DMS153 treated with DMSO at 0.1 percent for 48 hours (cell line): ENCODE measurements around the gene SSBP3.
"Not testable (repeated sequence)": the region's sequence is repeated elsewhere in the genome, so short reads cannot be mapped to it uniquely, and the experiment has no call there.

ENCODE experiments used
- DNase-seq: peaks from one replicate; lab custom pipeline; 2025; ENCODE audit not compliant: unreplicated experiment; lab: John Stamatoyannopoulos, UW

Gene SSBP3

GRCh38 chr1:54394104-54394503 lies 12.1 kb downstream of the SSBP3 start:
- no peak for DNase-seq

GRCh38 chr1:54392401-54392800 lies 13.8 kb downstream of the SSBP3 start:
- DNase-seq: no peak

- no peak for DNase-seq
Measured at GRCh38 chr1:54391450-54392209, 14.6 kb downstream of the SSBP3 start.

GRCh38 chr1:54390655-54391054 lies 15.5 kb downstream of the SSBP3 start:
- DNase-seq: no peak

- DNase-seq: not testable (repeated sequence)
Measured at GRCh38 chr1:54389608-54390007, 16.6 kb downstream of the SSBP3 start.

GRCh38 chr1:54387419-54387818 lies 18.8 kb downstream of the SSBP3 start:
- DNase-seq: no peak

GRCh38 chr1:54385727-54386022 lies 20.5 kb downstream of the SSBP3 start:
- DNase-seq: no peak

- DNase-seq: no peak
Measured at GRCh38 chr1:54384918-54385726, 21.1 kb downstream of the SSBP3 start.

GRCh38 chr1:54384471-54384870 lies 21.7 kb downstream of the SSBP3 start:
- DNase-seq: no peak

GRCh38 chr1:54381524-54381923 lies 24.7 kb downstream of the SSBP3 start:
- no peak for DNase-seq

GRCh38 chr1:54380290-54380882 lies 25.8 kb downstream of the SSBP3 start:
- no peak for DNase-seq

- no peak for DNase-seq
Measured at GRCh38 chr1:54379555-54380289, 26.5 kb downstream of the SSBP3 start.

GRCh38 chr1:54378874-54379554 lies 27.2 kb downstream of the SSBP3 start:
- DNase-seq: no peak

- DNase-seq: no peak
Measured at GRCh38 chr1:54378157-54378873, 27.9 kb downstream of the SSBP3 start.

GRCh38 chr1:54377040-54377691 lies 29.0 kb downstream of the SSBP3 start:
- DNase-seq: no peak

GRCh38 chr1:54376430-54377039 lies 29.7 kb downstream of the SSBP3 start:
- no peak for DNase-seq

- DNase-seq: no peak
Measured at GRCh38 chr1:54375712-54376429, 30.3 kb downstream of the SSBP3 start.

GRCh38 chr1:54375298-54375697 lies 30.9 kb downstream of the SSBP3 start:
- DNase-seq: no peak

- no peak for DNase-seq
Measured at GRCh38 chr1:54374766-54375165, 31.4 kb downstream of the SSBP3 start.
